K562 (cell line): ENCODE data around the gene MSX1. TPM values are rescaled to one million over a fixed set of nuclear protein-coding genes. Genes with fewer than 3 reads are reported as not detected.

ENCODE experiments used
- ATAC-seq: fragments of 200-7000 bp; cut with Tn5 transposase; 3 replicates; pipeline ENCODE4 v1.9.1; 2020; ENCODE audit warnings: moderate library complexity
- BruUV-seq: library from RNA; stranded (reverse); fragments of 400-500 nt; replicated peaks from 2 replicates; lab custom pipeline; 2021; lab: Mats Ljungman, UMichigan
- CTCF ChIA-PET: fragments of 300-600 bp; formaldehyde crosslinking; extraction: SDS; loops from one replicate; lab custom pipeline; 2021; ENCODE audit warnings: low intra/inter-chr PET ratio; lab: Yijun Ruan, JAX
- POLR2A ChIA-PET: fragments of 300-600, 350-650 bp; sonication (Branson Sonifier 250); formaldehyde crosslinking; extraction: SDS; loops from one replicate; lab custom pipeline; 2021; ENCODE audit warnings: antibody characterized with exemption, inconsistent platforms; lab: Yijun Ruan, JAX
- DNase-seq, 4 experiments: peaks; one replicate each; pipeline versions ENCODE4 v3.0.0 to v3.0.0-alpha.2; 2011 to 2018; ENCODE audit warnings: low spot score in 3 of 4, mixed read lengths in 3 of 4; ENCODE audit errors: extremely low read depth in 1 of 4
- FAIRE-seq: peaks from 2 replicates; lab custom pipeline; 2011; peaks lifted over from hg19 to GRCh38; lab: Jason Lieb, UNC
- H2AFZ ChIP-seq: 2 replicates; pipeline ENCODE4 v1.6.0; 2011; ENCODE audit warnings: low read depth, low read length, control low read depth, inconsistent platforms
- H3K27ac ChIP-seq: fragments of 200-600 bp; 3 replicates; pipeline ENCODE4 v1.8.0; 2011; ENCODE audit warnings: low read depth, mild to moderate bottlenecking, control low read depth, inconsistent platforms, low read length, moderate library complexity, mixed read lengths; ENCODE audit errors: extremely low read depth
- H3K27me3 ChIP-seq, 2 experiments: fragments of 300-600 bp in 1 of 2; 2 replicates in 1 of 2; 3 replicates in 1 of 2; pipeline versions ENCODE4 v1.6.0 to v1.8.0; 2011; ENCODE audit warnings: inconsistent platforms in 2 of 2, low read length in 2 of 2, mild to moderate bottlenecking in 1 of 2, mixed read lengths in 1 of 2, moderate library complexity in 1 of 2; ENCODE audit not compliant: control insufficient read depth in 2 of 2, insufficient read depth in 2 of 2
- H3K36me3 ChIP-seq: fragments of 300-600 bp; 3 replicates; pipeline ENCODE4 v1.8.0; 2011; ENCODE audit warnings: mild to moderate bottlenecking, low read length, inconsistent platforms; ENCODE audit not compliant: control insufficient read depth, insufficient read depth
- H3K4me1 ChIP-seq, 2 experiments: fragments of 200-600 bp in 1 of 2; replicated peaks in 1 of 2; 2 replicates in 1 of 2; 3 replicates in 1 of 2; pipeline versions ENCODE4 v1.5.1 to v1.8.0; 2011; ENCODE audit warnings: inconsistent platforms in 2 of 2, low read length in 2 of 2, mild to moderate bottlenecking in 1 of 2, mixed read lengths in 1 of 2, moderate library complexity in 1 of 2; ENCODE audit not compliant: control insufficient read depth in 2 of 2, insufficient read depth in 2 of 2
- H3K4me2 ChIP-seq: 2 replicates; pipeline ENCODE4 v1.6.1; 2011; ENCODE audit warnings: low read length, control low read depth, inconsistent platforms, mixed read lengths; ENCODE audit not compliant: insufficient read depth
- H3K4me3 ChIP-seq: fragments of 200-600 bp; sonication (generic), shearing (Covaris generic); 2 replicates; pipeline ENCODE4 v1.5.1; 2016; ENCODE audit warnings: control low read depth, inconsistent platforms
- H3K79me2 ChIP-seq: fragments of 200-600 bp; 3 replicates; pipeline ENCODE4 v1.8.0; 2011; ENCODE audit warnings: low read length, inconsistent platforms; ENCODE audit not compliant: control insufficient read depth, insufficient read depth
- H3K9ac ChIP-seq, 2 experiments: 2 replicates each; pipeline versions ENCODE4 v1.6.0 to v1.6.1; 2011; ENCODE audit warnings: low read depth in 2 of 2, low read length in 2 of 2, control low read depth in 1 of 2, inconsistent platforms in 1 of 2, mild to moderate bottlenecking in 1 of 2, mixed read lengths in 1 of 2; ENCODE audit not compliant: insufficient read depth in 1 of 2
- H3K9me1 ChIP-seq: one replicate; pipeline ENCODE4 v1.6.0; 2011; ENCODE audit warnings: inconsistent platforms, mild to moderate bottlenecking, low read length, moderate library complexity; ENCODE audit not compliant: control insufficient read depth, insufficient read depth
- H3K9me3 ChIP-seq: replicated peaks from 2 replicates; pipeline ENCODE4 v1.5.1; 2011; ENCODE audit warnings: low read depth, low read length, inconsistent platforms; ENCODE audit not compliant: control insufficient read depth, insufficient read depth
- H4K20me1 ChIP-seq: replicated peaks from 2 replicates; pipeline ENCODE4 v1.6.1; 2011; ENCODE audit warnings: low read length, inconsistent platforms, mixed read lengths; ENCODE audit not compliant: control insufficient read depth, insufficient read depth
- GATAD2B ChIP-seq: fragments of 450-650 bp; IDR thresholded peaks from 2 replicates; pipeline ENCODE4 v1.6.1; 2017; ENCODE audit warnings: mild to moderate bottlenecking, borderline replicate concordance
- HNRNPLL ChIP-seq: fragments of 200-400 bp; formaldehyde crosslinking; IDR thresholded peaks from 2 replicates; pipeline ENCODE4 v1.6.1; 2017; ENCODE audit warnings: low read length, low read depth, mild to moderate bottlenecking; ENCODE audit not compliant: poor library complexity, severe bottlenecking
- KLF13 ChIP-seq: fragments of 450-650 bp; IDR thresholded peaks from 2 replicates; pipeline ENCODE4 v1.6.1; 2016; ENCODE audit warnings: missing genetic modification characterization, low read depth, mild to moderate bottlenecking, missing compliant biosample characterization, moderate library complexity, borderline replicate concordance
- SNRNP70 ChIP-seq: fragments of 200-400 bp; formaldehyde crosslinking; optimal IDR thresholded peaks from 2 replicates; pipeline ENCODE3; 2017; ENCODE audit warnings: low read depth, low read length
- SP1 ChIP-seq: sonication (generic); formaldehyde crosslinking; IDR thresholded peaks from 2 replicates; pipeline ENCODE4 v1.8.1; 2022; ENCODE audit warnings: mild to moderate bottlenecking, missing genetic modification reagents
- ZBTB7A ChIP-seq: IDR thresholded peaks from 2 replicates; pipeline ENCODE4 v1.6.1; 2011; ENCODE audit warnings: low read depth, mild to moderate bottlenecking, low read length, moderate library complexity, borderline replicate concordance; ENCODE audit not compliant: control insufficient read depth
- ZNF274 ChIP-seq: IDR thresholded peaks from 2 replicates; pipeline ENCODE4 v1.6.1; 2011; ENCODE audit warnings: low read depth, mild to moderate bottlenecking, low read length, moderate library complexity, borderline replicate concordance
- ZNF41 ChIP-seq: fragments of 250-450 bp; sonication (Bioruptor Pico); conservative IDR thresholded peaks from 2 replicates; pipeline ENCODE4 v1.4.0; 2020; ENCODE audit warnings: mild to moderate bottlenecking
- ZNF436 ChIP-seq: fragments of 250-450, 450-650 bp; sonication (Bioruptor Pico); formaldehyde crosslinking; IDR thresholded peaks from 2 replicates; pipeline ENCODE4 v1.7.0; 2020; ENCODE audit warnings: mild to moderate bottlenecking
- ZNF561 ChIP-seq: fragments of 450-650 bp; formaldehyde crosslinking; conservative IDR thresholded peaks from 2 replicates; pipeline ENCODE4 v1.4.0; 2020; ENCODE audit warnings: mild to moderate bottlenecking, moderate library complexity
- WGBS: fragments of 100-300 bp; shearing (Covaris generic); methylation state at CpG from one replicate; pipeline ENCODE4 v1.1.6; 2016; ENCODE audit warnings: low coverage, mixed read lengths; ENCODE audit not compliant: insufficient coverage; ENCODE audit errors: missing lambda C conversion rate; 5-methylcytosine and 5-hydroxymethylcytosine counted together
- in situ Hi-C: fragments of 300-500 bp; cut with MboI; formaldehyde crosslinking; loops from 4 replicates; pipeline ENCODE4 v1.15.0; 2018; ENCODE audit warnings: inconsistent platforms, mixed read lengths
- intact Hi-C: fragments of 100-400 bp; cut with micrococcal nuclease; formaldehyde crosslinking; loops from 2 replicates; pipeline ENCODE4 v1.14.2; 2022
- polyA plus RNA-seq, 8 experiments: library from polyadenylated mRNA; depleted of rRNA in 4 of 8; stranded (reverse) in 5 of 8; unstranded in 3 of 8; fragments of >200 nt; fragmentation: Nextera tagmentation in 2 of 8; fragmentation: Illumina TruSeq in 1 of 8; extraction: Ambion mirVana in 2 of 8; extraction: Trizol in 1 of 8; gene quantifications; 2 replicates each; pipeline versions ENCODE4 v1.2.1 to v1.2.3, GENCODE V29; 2011 to 2014; ENCODE audit warnings: inconsistent platforms in 1 of 8, missing spikeins in 1 of 8
- total RNA-seq, 7 experiments: library from RNA; depleted of rRNA in 6 of 7; stranded (reverse); fragments of >200 nt in 6 of 7; fragmentation: Illumina TruSeq in 2 of 7; extraction: Trizol in 2 of 7; gene quantifications; 2 replicates each; pipeline versions ENCODE4 v1.2.1 to v1.2.3, GENCODE V29; 2011 to 2021; ENCODE audit warnings: low replicate concordance in 1 of 7

Gene MSX1
- total and polyA plus RNA-seq, 9 of the 15 experiments (the other 6 are each of a cell fraction or from before 2014, with no cell fraction given) = 1.3 to 6.3 (median 2.3) TPM

DNA sequence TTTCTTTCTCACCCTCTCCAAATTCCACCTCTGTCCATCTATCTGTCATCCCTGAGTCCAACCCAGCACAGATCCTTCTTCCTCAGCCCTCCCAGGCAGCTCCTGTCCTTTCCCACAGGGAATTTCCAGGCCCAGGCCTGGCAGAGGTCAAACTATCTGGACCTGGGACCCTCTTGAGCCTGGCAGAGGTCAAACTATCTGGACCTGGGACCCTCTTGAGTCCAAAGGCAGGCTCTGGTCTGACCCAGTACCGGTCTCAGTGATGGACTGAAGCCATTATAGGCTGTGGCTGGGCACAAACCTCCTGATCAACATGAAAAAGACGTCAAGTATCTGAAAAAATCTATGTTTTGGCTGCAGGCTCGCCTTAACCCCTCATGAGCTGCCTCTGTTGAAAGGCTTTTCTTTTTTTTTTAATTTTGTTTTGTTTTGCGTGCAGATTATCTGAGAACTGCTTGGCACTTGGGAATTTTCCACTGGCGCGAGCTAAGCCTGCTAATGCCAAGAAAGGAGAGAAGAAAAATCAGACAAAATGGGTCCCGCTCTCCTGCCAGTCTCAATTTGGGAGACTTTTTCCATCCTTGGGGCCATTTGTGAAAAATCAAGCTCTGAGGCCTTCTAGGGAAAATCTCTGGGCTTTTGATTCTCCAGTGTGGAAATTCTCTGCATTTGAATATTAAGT lies 31.2 kb downstream of the MSX1 start (continued):
- no peak for TF ChIP-seq ZNF436 (CRISPR knock-in tag)
- TF ChIP-seq SNRNP70 = no peak
- no peak for TF ChIP-seq GATAD2B
- TF ChIP-seq KLF13 = no peak
- no peak for TF ChIP-seq HNRNPLL
- TF ChIP-seq ZBTB7A = no peak
- TF ChIP-seq ZNF561 (CRISPR knock-in tag) = no peak
- TF ChIP-seq SP1 (CRISPR knock-in tag) = no peak
- no peak for TF ChIP-seq ZNF41

DNA sequence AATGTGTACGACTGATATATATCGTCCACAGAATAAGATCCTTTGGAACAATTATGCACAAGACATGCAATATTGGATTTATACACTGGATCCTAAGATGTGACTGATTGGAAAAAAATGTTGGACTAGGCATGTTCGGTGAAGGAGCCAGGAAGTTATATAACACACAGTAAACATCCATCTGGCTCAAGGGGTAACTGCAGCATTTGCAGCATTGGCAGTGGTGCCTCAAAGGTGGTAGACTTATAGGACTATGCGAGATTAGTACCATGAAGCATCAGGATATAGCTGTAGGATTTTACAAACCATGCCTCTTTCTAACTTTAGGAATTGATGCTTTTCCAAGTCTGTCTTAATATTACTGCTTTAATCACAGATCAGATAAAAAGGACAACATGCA lies 34.3 kb downstream of the MSX1 start:
- intact Hi-C loops (no loop called here), in situ Hi-C loops (no loop called here)
- no peak for FAIRE-seq
- DNase-seq = no peak
- no peak overlapping the region for H3K9ac ChIP-seq
- peaks cover 9 to 13% of the 10 kb centered on the region in 2 experiments; a peak in 3 of 5 replicates for H3K27me3 ChIP-seq
- CTCF ChIA-PET = no interaction called here
- no peak overlapping the region for H3K4me3 ChIP-seq
- H3K4me1 ChIP-seq = no peaks in the 10 kb centered on the region
- H3K9me3 ChIP-seq = no peaks in the 10 kb centered on the region
- H3K79me2 ChIP-seq = no peaks in the 10 kb centered on the region
- POLR2A ChIA-PET = no interaction called here
- 2% methylated on average over 4 of the region's 4 CpGs for whole genome bisulfite sequencing
- H3K4me2 ChIP-seq = no peak overlapping the region
- H3K36me3 ChIP-seq = no peaks in the 10 kb centered on the region
- no peak for TF ChIP-seq ZNF274
- H3K9me1 ChIP-seq = no peaks in the 10 kb centered on the region
- no TSS peak for BruUV-seq
- no peaks in the 10 kb centered on the region for H4K20me1 ChIP-seq
- H3K27ac ChIP-seq = no peak overlapping the region
- ATAC-seq = no peak
- H2AFZ ChIP-seq = no peak overlapping the region
